Heart left ventricle (tissue), 16 donors: Measurements from ENCODE around the gene FAF1. TPM values are rescaled to one million over a fixed set of nuclear protein-coding genes. Genes with fewer than 3 reads are reported as not detected.

Experiments used
- ATAC-seq, 4 donors: fragments of 200-7000 bp; cut with Tn5 transposase; one replicate each; pipeline ENCODE4 v1.9.1; 2020 to 2022; ENCODE audit warnings: moderate library complexity in 4 of 4, mild to moderate bottlenecking in 3 of 4, moderate number of reproducible peaks in 1 of 4
- DNase-seq, 5 donors: peaks; one replicate each; pipeline ENCODE4 v3.0.0-alpha.2; 2020
- H3K27ac ChIP-seq, 12 donors: fragments of 200-600 bp; sonication (generic) in 4 of 12; one replicate each; pipeline versions ENCODE4 v1.5.0 to v1.8.0; 2016 to 2022; ENCODE audit warnings: mild to moderate bottlenecking in 2 of 12
- H3K27me3 ChIP-seq, 9 donors: fragments of 200-600 bp; sonication (generic) in 2 of 9; one replicate each; pipeline versions ENCODE4 v1.5.1 to v1.8.0; 2016 to 2022; ENCODE audit warnings: mild to moderate bottlenecking in 3 of 9
- H3K36me3 ChIP-seq, 9 donors: fragments of 200-600 bp; sonication (generic) in 2 of 9; one replicate each; pipeline versions ENCODE4 v1.5.0 to v1.8.0; 2018 to 2022; ENCODE audit warnings: mild to moderate bottlenecking in 2 of 9
- H3K4me1 ChIP-seq, 12 donors: fragments of 200-600 bp; sonication (generic) in 4 of 12; one replicate each; pipeline versions ENCODE4 v1.5.0 to v1.8.0; 2016 to 2022; ENCODE audit warnings: mild to moderate bottlenecking in 3 of 12
- H3K4me3 ChIP-seq, 12 donors: fragments of 200-600 bp; sonication (generic) in 4 of 12; one replicate each; pipeline versions ENCODE4 v1.5.0 to v1.8.0; 2017 to 2022; ENCODE audit warnings: mild to moderate bottlenecking in 9 of 12, moderate library complexity in 4 of 12
- H3K9me3 ChIP-seq, 12 donors: fragments of 200-600 bp; sonication (generic) in 4 of 12; one replicate each; pipeline versions ENCODE4 v1.5.0 to v1.8.0; 2016 to 2022; ENCODE audit warnings: mild to moderate bottlenecking in 1 of 12
- CTCF ChIP-seq, 12 donors: fragments of 200-600 bp; sonication (generic) in 4 of 12; IDR thresholded peaks; one replicate each; pipeline versions ENCODE4 v1.5.0 to v1.8.0; 2018 to 2022; ENCODE audit warnings: antibody characterized with exemption in 12 of 12, mild to moderate bottlenecking in 5 of 12
- POLR2A ChIP-seq, 2 donors: fragments of 450-650 bp; IDR thresholded peaks; one replicate each; pipeline ENCODE4 v1.6.1; 2017; ENCODE audit warnings: antibody characterized with exemption in 2 of 2, mild to moderate bottlenecking in 2 of 2, moderate library complexity in 2 of 2
- WGBS, 4 donors: extraction: QIAGEN DNeasy Blood & Tissue Kit in 2 of 4; methylation state at CpG; one replicate each; pipeline versions ENCODE4 v1.1.5 to v1.1.7; 2013 to 2018; 5-methylcytosine and 5-hydroxymethylcytosine counted together
- intact Hi-C, 10 donors: fragments of 100-400 bp; cut with DNase I; formaldehyde crosslinking; loops; one replicate each; pipeline versions ENCODE4 v1.11.1 to v1.14.2; 2022
- polyA plus RNA-seq, 2 donors: library from polyadenylated mRNA; stranded (reverse); fragments of 200-250 nt; gene quantifications; one replicate each; pipeline ENCODE4 v1.2.3, GENCODE V29; 2013
- total RNA-seq, 9 donors: library from RNA; depleted of rRNA in 2 of 9; stranded (reverse); fragments of >200 nt in 2 of 9; fragmentation: NEBNext Ultra II Directional in 3 of 9; extraction: Animal tissue kit (Norgen Biotek cat#: 25700) in 3 of 9; gene quantifications; one replicate each; pipeline versions ENCODE4 v1.1.0 to v1.2.4, GENCODE V29; 2016 to 2023
- donor health status: ischemic (EF 13 %, LVEDD 7.1; RV severe dilation, severe dysfunction).
- donor health status: healthy with polysubstance abuse.
- donor health status: DM: no; HTN: yes; CAD: no.
- donor health status: DM: no; HTN: no; CAD: no.
- donor health status: ischemic (EF 25% LVEDD 6.9; RV normal size, moderate dysfunction).
- donor health status: ischemic (EF 25% LVEDD 5.7; RV mildly dilated, moderate dysfunction).
- donor health status: healthy.
- donor health status: DM: yes; HTN: yes; CAD: no.
- donor health status: ischemic (EF 35%, LVEDD 5.7; RV mildly dilated, moderate dysfunction).
- donor health status: nonischemic (EF 11% LVEDD 7.7; RV severe dilation, severe dysfunction).
- donor health status: DM: yes; HTN: yes; CAD: no.
- donor health status: PGD.
- donor health status: ischemic (EF 29% LVEDD 5.4; RV normal size, mild dysfunction).
- donor health status: nonischemic (EF 23%, LVEDD 6.1; RV moderate dilation, normal function).

FAF1 gene
- total and polyA plus RNA-seq, 11 donors = 41.0 to 112 (median 81.3) TPM

- H3K4me1 ChIP-seq = peaks cover 0 to 21% (median 4%) of the 10 kb centered on the region in 12 donors
- DNase-seq (no peak), ATAC-seq (no peak)
- intact Hi-C loops = loop anchor here in 6 of 10 donors (5.0 to 10.0 kb wide), 4 partner anchors 325 to 335 kb away; no protein-coding TSS in a partner anchor
- TF ChIP-seq CTCF (IDR thresholded peaks at IDR 0.05) (no peak), POLR2A (IDR thresholded peaks at IDR 0.05) (no peak)
- 90 to 97% (median 95%) methylated on average over 4 of the region's 4 CpGs for WGBS, 4 donors
- H3K9me3 ChIP-seq = no peaks in the 10 kb centered on the region
- H3K27ac ChIP-seq = no peak overlapping the region
- H3K36me3 ChIP-seq = no peaks in the 10 kb centered on the region
- H3K27me3 ChIP-seq = no peaks in the 10 kb centered on the region
- H3K4me3 ChIP-seq = no peak overlapping the region
These were observed 259.9 kb downstream of the FAF1 start for GRCh38 chr1:50700214-50700613.

- WGBS, 4 donors = 92 to 97% (median 97%) methylated on average over 4 of the region's 4 CpGs
- Histone ChIP-seq H3K4me1 (peaks cover 0 to 21% (median 3%) of the 10 kb centered on the region in 12 donors), H3K27ac (no peak overlapping the region), H3K4me3 (no peak overlapping the region), H3K36me3 (no peaks in the 10 kb centered on the region), H3K9me3 (no peaks in the 10 kb centered on the region), H3K27me3 (no peaks in the 10 kb centered on the region)
- TF ChIP-seq CTCF (IDR thresholded peaks at IDR 0.05) (no peak), POLR2A (IDR thresholded peaks at IDR 0.05) (no peak)
- DNase-seq (no peak), ATAC-seq (no peak)
- intact Hi-C loops = loop anchor here in 6 of 10 donors (5.0 to 10.0 kb wide), 5 partner anchors 65 to 335 kb away; no protein-coding TSS in a partner anchor
These were observed 260.3 kb downstream of the FAF1 start for GRCh38 chr1:50699795-50700194.

GRCh38 chr1:50697440-50698421, 262.3 kb downstream of the FAF1 start:
- WGBS, 4 donors = 95 to 96% (median 95%) methylated on average over 3 of the region's 3 CpGs
- DNase-seq = no peak
- no peak overlapping the region for H3K4me3 ChIP-seq

More at GRCh38 chr1:50697440-50698421, 262.3 kb downstream of the FAF1 start:
- no peak for TF ChIP-seq POLR2A (IDR thresholded peaks at IDR 0.05)
- no peak for TF ChIP-seq CTCF (IDR thresholded peaks at IDR 0.05)
- Histone ChIP-seq H3K4me1 (peaks cover 0 to 21% (median 3%) of the 10 kb centered on the region in 12 donors), H3K27me3 (no peaks in the 10 kb centered on the region), H3K9me3 (no peaks in the 10 kb centered on the region), H3K36me3 (no peaks in the 10 kb centered on the region), H3K27ac (no peak overlapping the region)
- no peak for ATAC-seq
- intact Hi-C loops = loop anchor here in 1 of 10 donors (10.0 kb wide), 1 partner anchor 63 kb away; no protein-coding TSS in a partner anchor
